HG03175 (cell line): ENCODE data around the gene ABLIM2.
"Not testable (repeated sequence)": the region's sequence is repeated elsewhere in the genome, so short reads cannot be mapped to it uniquely, and the experiment has no call there.

ENCODE experiments used
- ATAC-seq: cut with Tn5 transposase; IDR thresholded peaks from one replicate; pipeline ENCODE4 v1.9.1; 2021; ENCODE audit warnings: mild to moderate bottlenecking, moderate library complexity; ENCODE audit not compliant: unreplicated experiment

ABLIM2 gene

GRCh38 chr4:7950301-7951092 lies 208.1 kb downstream of the ABLIM2 start:
- no peak for ATAC-seq

- no peak for ATAC-seq
These were observed 208.9 kb downstream of the ABLIM2 start for GRCh38 chr4:7949759-7950158.

- ATAC-seq = no peak
These were observed 210.7 kb downstream of the ABLIM2 start for GRCh38 chr4:7947927-7948326.

GRCh38 chr4:7945709-7946380 lies 212.8 kb downstream of the ABLIM2 start:
- ATAC-seq = no peak

GRCh38 chr4:7944599-7945220 lies 213.9 kb downstream of the ABLIM2 start:
- no peak for ATAC-seq

- ATAC-seq = not testable (repeated sequence)
These were observed 214.9 kb downstream of the ABLIM2 start for GRCh38 chr4:7943688-7944087.

GRCh38 chr4:7943211-7943610 lies 215.4 kb downstream of the ABLIM2 start:
- ATAC-seq = no peak

- no peak for ATAC-seq
These were observed 216.6 kb downstream of the ABLIM2 start for GRCh38 chr4:7941965-7942496.

GRCh38 chr4:7941111-7941964 lies 217.3 kb downstream of the ABLIM2 start:
- ATAC-seq = no peak

- peak; percentile 92 for ATAC-seq
These were observed 219.1 kb downstream of the ABLIM2 start, which contains the start of gene AFAP1 for GRCh38 chr4:7939377-7940108. Gene AFAP1 (minus strand): TSS chr4:7939861. CDS start chr4:7872078, 67,783 bp downstream.

- ATAC-seq = no peak
These were observed 219.8 kb downstream of the ABLIM2 start for GRCh38 chr4:7938609-7939376.

GRCh38 chr4:7938266-7938608 lies 220.4 kb downstream of the ABLIM2 start:
- no peak for ATAC-seq

GRCh38 chr4:7937006-7937405 lies 221.6 kb downstream of the ABLIM2 start:
- no peak for ATAC-seq

- no peak for ATAC-seq
These were observed 224.7 kb downstream of the ABLIM2 start for GRCh38 chr4:7933651-7934510.

- ATAC-seq = no peak
These were observed 226.3 kb downstream of the ABLIM2 start for GRCh38 chr4:7932287-7932686.

- ATAC-seq = no peak
These were observed 229.3 kb downstream of the ABLIM2 start for GRCh38 chr4:7929118-7929951.

GRCh38 chr4:7928711-7929110 lies 229.9 kb downstream of the ABLIM2 start:
- ATAC-seq = no peak
